ENCODE measurements around the gene NFKBIL1.
A peak's percentile ranks its signal among the peaks of the same experiment; 100 is the strongest.

NFKBIL1 gene

DNA sequence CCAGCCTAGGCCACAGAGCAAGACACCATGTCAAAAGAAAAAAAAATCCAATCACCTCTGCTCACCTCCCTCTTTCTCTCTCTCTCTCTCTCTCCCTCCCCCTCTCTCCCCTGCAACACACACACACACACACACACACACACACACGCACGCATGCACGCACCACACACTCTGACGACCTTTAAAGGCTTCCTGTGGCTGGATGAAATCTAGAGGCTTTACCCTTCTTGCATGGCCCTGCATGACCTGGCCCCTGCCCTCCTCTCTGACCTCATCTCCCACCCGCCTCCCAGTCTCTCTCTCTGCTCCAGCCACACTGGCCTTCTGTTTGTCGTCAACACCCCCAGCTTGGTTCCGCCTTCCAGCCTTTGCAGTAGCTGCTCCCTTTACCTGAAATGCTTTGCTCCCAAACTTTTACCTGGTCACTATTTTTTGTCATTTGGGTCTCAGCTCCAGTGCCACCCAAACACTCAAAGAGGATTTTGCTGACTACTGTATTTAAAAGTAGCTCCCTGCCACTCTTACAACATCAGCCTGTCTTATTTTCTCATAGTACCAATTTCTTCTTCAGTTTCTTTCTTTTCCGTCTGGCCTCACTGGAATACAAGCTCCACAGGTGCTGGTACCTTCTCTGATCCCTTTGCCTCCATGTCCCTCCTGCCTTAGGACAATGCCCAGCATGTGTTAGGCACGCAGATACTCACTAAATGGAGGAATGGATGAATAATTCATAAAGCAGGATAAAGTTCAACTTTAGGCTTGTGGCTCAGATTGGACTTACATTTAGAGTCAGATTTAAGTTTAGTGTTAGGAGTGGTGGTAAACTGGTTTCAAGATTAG, 20.3 kb downstream of the NFKBIL1 start:
- no peak for DNase-seq

DNA sequence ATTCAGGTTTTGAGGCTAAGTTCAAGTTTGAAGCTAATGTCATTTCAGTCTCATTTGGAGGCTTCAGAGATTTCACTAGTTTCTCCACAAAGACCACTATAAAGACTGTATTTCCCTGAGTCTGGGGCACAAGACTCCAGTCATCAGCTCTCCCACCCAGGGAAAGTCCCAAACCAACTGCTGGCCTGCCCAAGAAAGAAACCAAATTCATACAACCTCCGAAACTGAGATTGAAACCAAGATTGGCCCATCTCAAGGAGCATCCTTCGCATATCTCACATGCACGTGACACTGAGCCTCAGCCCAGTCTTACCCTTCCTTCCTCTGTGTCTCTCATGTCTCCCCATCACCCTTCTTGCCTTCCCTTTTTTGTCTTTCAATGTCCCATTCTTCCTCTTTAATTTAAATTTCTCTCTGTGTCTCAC, 21.1 kb downstream of the NFKBIL1 start:
- DNase-seq = no peak

DNA sequence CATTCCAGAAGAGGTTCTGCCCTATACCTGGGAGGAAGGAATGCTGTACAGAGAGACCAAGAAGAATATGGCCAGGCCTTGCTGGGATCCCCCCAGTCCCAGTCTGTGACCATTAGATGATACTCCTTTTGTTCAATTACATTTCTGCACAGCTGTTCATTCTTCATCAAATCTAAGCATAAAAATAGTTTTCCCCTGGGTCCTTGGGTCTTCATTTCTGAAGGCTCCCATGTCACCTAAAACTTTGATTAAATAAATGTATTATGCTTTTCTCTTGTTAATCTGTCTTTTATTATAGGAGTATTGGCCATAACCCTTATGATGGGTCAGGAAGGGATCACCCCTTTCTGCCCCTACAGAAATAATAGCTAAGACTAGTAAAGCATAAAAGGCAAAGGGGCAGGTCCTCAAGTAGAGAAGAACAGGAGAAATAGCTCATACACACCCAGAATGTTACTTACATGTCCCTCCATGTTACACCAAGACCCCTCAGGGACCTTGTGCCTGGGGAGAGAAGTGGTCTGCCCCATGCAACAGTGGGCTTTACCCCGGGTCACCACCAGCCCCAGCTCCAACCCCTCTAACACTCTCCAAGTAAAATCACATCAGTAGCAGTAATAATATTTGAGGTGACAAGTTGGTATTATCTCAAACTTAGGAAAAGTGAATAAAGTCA, 22.6 kb downstream of the NFKBIL1 start:
- no peak for DNase-seq

DNA sequence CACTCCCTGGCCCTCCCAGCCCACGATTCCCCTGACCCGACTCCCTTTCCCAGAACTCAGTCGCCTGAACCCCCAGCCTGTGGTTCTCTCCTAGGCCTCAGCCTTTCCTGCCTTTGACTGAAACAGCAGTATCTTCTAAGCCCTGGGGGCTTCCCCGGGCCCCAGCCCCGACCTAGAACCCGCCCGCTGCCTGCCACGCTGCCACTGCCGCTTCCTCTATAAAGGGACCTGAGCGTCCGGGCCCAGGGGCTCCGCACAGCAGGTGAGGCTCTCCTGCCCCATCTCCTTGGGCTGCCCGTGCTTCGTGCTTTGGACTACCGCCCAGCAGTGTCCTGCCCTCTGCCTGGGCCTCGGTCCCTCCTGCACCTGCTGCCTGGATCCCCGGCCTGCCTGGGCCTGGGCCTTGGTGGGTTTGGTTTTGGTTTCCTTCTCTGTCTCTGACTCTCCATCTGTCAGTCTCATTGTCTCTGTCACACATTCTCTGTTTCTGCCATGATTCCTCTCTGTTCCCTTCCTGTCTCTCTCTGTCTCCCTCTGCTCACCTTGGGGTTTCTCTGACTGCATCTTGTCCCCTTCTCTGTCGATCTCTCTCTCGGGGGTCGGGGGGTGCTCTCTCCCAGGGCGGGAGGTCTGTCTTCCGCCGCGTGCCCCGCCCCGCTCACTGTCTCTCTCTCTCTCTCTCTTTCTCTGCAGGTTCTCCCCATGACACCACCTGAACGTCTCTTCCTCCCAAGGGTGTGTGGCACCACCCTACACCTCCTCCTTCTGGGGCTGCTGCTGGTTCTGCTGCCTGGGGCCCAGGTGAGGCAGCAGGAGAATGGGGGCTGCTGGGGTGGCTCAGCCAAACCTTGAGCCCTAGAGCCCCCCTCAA, 24.9 kb downstream of the NFKBIL1 start, which contains the start of gene LTA:
Gene LTA, plus strand, starts transcription at position 249 of the 871 bp plus-strand sequence. Its CDS starts 454 bp downstream, at position 703.
- DNase-seq = no peak

DNA sequence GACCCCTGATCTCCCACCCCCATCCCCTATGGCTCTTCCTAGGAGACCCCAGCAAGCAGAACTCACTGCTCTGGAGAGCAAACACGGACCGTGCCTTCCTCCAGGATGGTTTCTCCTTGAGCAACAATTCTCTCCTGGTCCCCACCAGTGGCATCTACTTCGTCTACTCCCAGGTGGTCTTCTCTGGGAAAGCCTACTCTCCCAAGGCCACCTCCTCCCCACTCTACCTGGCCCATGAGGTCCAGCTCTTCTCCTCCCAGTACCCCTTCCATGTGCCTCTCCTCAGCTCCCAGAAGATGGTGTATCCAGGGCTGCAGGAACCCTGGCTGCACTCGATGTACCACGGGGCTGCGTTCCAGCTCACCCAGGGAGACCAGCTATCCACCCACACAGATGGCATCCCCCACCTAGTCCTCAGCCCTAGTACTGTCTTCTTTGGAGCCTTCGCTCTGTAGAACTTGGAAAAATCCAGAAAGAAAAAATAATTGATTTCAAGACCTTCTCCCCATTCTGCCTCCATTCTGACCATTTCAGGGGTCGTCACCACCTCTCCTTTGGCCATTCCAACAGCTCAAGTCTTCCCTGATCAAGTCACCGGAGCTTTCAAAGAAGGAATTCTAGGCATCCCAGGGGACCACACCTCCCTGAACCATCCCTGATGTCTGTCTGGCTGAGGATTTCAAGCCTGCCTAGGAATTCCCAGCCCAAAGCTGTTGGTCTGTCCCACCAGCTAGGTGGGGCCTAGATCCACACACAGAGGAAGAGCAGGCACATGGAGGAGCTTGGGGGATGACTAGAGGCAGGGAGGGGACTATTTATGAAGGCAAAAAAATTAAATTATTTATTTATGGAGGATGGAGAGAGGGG, 26.1 kb downstream of the NFKBIL1 start:
- no peak for DNase-seq

DNA sequence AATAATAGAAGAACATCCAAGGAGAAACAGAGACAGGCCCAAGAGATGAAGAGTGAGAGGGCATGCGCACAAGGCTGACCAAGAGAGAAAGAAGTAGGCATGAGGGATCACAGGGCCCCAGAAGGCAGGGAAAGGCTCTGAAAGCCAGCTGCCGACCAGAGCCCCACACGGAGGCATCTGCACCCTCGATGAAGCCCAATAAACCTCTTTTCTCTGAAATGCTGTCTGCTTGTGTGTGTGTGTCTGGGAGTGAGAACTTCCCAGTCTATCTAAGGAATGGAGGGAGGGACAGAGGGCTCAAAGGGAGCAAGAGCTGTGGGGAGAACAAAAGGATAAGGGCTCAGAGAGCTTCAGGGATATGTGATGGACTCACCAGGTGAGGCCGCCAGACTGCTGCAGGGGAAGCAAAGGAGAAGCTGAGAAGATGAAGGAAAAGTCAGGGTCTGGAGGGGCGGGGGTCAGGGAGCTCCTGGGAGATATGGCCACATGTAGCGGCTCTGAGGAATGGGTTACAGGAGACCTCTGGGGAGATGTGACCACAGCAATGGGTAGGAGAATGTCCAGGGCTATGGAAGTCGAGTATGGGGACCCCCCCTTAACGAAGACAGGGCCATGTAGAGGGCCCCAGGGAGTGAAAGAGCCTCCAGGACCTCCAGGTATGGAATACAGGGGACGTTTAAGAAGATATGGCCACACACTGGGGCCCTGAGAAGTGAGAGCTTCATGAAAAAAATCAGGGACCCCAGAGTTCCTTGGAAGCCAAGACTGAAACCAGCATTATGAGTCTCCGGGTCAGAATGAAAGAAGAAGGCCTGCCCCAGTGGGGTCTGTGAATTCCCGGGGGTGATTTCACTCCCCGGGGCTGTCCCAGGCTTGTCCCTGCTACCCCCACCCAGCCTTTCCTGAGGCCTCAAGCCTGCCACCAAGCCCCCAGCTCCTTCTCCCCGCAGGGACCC, 27.0 kb downstream of the NFKBIL1 start:
- no peak for DNase-seq

DNA sequence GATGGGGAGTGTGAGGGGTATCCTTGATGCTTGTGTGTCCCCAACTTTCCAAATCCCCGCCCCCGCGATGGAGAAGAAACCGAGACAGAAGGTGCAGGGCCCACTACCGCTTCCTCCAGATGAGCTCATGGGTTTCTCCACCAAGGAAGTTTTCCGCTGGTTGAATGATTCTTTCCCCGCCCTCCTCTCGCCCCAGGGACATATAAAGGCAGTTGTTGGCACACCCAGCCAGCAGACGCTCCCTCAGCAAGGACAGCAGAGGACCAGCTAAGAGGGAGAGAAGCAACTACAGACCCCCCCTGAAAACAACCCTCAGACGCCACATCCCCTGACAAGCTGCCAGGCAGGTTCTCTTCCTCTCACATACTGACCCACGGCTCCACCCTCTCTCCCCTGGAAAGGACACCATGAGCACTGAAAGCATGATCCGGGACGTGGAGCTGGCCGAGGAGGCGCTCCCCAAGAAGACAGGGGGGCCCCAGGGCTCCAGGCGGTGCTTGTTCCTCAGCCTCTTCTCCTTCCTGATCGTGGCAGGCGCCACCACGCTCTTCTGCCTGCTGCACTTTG, 28.0 kb downstream of the NFKBIL1 start, which contains the start of gene TNF:
Gene TNF, plus strand, starts transcription at position 231 of the 567 bp plus-strand sequence. Its CDS starts 177 bp downstream, at position 408.
- DNase-seq = no peak

DNA sequence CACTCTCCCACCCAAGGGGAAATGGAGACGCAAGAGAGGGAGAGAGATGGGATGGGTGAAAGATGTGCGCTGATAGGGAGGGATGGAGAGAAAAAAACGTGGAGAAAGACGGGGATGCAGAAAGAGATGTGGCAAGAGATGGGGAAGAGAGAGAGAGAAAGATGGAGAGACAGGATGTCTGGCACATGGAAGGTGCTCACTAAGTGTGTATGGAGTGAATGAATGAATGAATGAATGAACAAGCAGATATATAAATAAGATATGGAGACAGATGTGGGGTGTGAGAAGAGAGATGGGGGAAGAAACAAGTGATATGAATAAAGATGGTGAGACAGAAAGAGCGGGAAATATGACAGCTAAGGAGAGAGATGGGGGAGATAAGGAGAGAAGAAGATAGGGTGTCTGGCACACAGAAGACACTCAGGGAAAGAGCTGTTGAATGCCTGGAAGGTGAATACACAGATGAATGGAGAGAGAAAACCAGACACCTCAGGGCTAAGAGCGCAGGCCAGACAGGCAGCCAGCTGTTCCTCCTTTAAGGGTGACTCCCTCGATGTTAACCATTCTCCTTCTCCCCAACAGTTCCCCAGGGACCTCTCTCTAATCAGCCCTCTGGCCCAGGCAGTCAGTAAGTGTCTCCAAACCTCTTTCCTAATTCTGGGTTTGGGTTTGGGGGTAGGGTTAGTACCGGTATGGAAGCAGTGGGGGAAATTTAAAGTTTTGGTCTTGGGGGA, 28.7 kb downstream of the NFKBIL1 start:
- DNase-seq = no peak

DNA sequence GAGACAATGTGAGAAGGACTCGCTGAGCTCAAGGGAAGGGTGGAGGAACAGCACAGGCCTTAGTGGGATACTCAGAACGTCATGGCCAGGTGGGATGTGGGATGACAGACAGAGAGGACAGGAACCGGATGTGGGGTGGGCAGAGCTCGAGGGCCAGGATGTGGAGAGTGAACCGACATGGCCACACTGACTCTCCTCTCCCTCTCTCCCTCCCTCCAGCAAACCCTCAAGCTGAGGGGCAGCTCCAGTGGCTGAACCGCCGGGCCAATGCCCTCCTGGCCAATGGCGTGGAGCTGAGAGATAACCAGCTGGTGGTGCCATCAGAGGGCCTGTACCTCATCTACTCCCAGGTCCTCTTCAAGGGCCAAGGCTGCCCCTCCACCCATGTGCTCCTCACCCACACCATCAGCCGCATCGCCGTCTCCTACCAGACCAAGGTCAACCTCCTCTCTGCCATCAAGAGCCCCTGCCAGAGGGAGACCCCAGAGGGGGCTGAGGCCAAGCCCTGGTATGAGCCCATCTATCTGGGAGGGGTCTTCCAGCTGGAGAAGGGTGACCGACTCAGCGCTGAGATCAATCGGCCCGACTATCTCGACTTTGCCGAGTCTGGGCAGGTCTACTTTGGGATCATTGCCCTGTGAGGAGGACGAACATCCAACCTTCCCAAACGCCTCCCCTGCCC, 29.6 kb downstream of the NFKBIL1 start:
- DNase-seq = no peak

DNA sequence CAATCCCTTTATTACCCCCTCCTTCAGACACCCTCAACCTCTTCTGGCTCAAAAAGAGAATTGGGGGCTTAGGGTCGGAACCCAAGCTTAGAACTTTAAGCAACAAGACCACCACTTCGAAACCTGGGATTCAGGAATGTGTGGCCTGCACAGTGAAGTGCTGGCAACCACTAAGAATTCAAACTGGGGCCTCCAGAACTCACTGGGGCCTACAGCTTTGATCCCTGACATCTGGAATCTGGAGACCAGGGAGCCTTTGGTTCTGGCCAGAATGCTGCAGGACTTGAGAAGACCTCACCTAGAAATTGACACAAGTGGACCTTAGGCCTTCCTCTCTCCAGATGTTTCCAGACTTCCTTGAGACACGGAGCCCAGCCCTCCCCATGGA, 30.2 kb downstream of the NFKBIL1 start:
- DNase-seq = no peak

DNA sequence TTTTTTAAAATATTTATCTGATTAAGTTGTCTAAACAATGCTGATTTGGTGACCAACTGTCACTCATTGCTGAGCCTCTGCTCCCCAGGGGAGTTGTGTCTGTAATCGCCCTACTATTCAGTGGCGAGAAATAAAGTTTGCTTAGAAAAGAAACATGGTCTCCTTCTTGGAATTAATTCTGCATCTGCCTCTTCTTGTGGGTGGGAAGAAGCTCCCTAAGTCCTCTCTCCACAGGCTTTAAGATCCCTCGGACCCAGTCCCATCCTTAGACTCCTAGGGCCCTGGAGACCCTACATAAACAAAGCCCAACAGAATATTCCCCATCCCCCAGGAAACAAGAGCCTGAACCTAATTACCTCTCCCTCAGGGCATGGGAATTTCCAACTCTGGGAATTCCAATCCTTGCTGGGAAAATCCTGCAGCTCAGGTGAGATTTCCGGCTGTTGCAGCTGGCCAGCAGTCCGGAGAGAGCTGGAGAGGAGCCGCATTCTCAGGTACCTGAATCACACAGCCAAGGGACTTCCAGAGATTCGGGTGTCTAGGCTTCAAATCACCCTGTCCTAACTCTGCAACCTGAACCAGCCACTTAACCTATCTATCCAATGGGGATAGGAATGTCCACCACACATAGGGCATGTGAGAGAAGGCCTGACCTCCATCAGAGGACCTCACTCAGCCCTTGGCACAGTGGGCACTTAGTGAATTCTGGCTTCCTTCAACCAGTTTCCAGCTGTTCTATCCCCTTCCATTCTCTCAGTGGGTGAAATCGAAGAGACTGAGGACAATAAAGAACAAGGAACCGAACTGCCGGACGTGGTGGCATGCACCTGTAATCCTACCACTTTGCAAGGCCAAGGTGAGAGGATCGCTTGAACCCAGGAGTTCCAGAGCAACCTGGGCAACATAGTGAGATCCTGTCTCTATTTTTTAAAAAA, 31.0 kb downstream of the NFKBIL1 start:
- no peak for DNase-seq

DNA sequence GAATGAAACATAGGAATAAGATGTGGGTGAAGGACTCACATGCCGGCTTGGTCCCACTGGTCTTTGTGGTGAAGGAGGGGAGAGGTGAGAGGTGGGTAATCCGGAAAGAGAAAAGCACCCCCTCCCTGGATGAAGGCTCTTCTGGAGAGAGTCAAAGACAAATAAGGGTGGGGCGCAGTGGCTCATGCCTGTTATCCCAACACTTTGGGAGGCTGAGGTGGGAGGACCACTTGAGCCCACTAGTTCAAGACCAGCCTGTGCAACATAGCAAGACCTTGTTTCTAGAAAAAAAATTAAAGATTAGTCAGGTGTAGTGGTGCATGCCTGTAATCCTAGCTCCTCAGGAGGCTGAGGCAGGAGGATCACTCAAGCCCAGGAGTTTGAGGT, 31.7 kb downstream of the NFKBIL1 start:
- no peak for DNase-seq

DNA sequence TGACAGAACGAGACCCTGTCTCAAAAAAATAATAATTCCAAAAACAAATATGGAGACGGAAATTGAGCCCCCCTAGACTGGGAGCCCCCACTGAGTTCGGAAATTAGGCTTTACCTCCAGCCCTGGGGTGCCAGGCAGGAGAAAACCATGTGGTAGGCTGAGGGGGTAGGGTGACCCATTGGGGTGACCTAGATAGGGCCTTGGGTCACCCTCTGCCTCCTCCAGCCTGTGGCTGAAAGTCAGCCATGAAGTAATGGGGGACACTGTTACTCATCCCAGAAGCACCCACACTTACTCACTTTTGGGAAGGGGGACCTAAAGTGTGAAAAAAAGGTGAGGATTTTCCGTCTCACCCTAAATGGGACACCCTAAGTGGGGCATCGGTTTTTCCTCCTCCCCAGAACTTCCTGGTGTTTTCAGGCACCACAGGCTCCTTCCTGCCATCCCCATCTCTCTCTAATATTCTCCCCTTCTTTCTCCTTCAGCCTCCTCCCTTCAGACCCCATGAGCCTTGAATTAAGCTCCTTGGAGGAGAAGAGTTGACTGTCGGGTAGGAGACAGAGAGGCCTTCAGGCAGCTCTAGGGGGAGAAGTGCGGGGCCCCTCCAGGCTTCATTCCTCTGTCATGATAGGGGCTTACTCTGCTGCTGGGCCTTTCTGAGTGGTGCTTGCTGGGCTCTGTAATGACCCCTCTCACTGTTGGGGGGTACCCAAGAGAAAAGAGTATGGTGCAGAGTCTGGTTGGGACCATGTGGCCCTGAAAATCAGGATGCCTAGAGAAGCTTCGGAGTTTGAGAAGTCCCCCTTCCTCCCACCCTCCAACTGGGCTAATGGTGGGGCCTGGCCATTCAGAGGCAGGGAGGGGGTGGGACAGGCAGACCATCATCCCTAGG, 32.4 kb downstream of the NFKBIL1 start:
- DNase-seq = no peak

DNA sequence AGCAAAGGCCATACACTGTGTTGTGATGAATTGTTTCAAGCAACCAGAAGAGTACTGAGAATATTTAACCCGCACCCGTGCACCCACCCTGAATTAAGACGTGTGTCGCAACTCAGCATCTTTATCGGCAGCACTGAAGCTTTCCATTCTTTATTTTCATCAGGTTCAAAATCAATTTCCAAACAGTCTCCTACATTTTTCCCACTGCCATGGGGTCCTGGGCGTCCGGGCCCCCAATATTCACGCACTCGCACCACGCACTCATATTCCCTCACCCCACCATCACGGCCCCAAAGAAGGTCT, 33.0 kb downstream of the NFKBIL1 start:
- no peak for DNase-seq

DNA sequence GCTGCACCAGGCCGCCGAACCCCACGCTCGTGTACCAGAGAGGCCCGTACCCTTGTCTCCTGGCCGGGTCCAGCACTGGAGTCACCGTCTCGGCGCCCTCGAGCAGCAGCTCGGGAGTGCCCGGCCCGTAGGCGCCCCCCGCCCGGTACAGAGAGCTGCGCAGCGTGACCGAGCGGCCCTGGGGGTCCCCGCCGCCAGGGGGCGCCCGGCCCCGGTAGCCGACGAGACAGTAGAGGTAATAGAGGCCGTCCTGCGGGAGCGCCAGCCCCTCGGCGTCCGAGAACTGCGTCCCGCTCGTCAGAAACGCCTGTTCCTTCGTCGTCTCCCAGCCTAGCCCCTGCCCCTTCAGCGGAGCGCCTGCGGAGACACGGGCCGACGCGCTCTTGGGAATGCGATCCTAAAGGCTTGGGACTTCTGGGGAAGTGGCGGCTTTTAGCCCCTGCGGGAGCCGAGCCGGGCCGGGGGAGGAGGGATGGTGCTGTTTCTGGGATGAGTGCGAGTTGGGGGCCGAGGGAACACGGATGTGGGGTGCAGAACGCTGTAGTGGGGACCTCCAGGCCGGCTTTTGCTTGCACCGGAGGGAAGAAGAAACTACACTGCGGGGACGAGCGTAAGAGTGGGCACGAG, 33.5 kb downstream of the NFKBIL1 start:
- peak; percentile 71 for DNase-seq

DNA sequence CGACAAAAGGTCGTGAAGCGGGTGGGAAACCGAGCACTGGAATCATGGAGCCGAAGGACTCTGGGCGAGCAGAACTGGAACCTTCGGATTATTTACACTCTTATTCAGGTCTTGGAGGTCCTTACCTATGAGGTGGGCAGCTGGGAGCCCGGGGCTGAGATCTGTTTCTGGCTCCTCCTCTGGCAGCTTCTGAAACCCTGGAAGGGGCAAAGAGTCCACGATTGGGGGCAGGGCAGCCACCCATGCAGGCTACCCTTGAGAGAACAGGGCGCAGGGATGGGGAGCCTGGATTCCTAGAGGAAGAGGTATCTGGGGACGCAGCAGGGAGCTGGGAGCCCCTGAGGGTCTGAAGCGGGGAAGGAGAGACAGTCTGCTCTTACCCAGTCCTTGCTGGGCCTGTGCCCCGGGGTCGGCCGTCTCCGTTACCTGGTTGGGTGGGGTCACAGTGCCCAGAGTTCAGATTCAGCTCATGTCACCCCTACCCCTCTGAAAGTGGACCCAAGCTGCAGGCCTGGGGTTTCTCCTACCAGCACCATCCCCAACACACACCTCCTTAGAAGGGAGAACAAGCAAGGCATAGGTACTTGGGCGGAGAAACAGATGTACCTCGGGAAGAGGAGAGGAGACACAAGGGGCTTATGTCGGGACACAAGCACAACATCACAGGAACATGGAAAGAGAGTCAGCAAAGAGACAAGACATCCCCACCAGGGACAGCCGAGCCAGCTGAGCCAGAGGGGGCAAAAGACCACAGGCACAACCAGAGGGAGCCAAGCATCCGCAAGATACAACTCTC, 34.2 kb downstream of the NFKBIL1 start:
- no peak for DNase-seq

Measured in HCEC 1CT (cell line).